H9 (cell line): Measurements from ENCODE around the gene SRGN. TPM values are rescaled to one million over a fixed set of nuclear protein-coding genes. Genes with fewer than 3 reads are reported as not detected.

Source experiments
- DNase-seq: peaks from one replicate; pipeline ENCODE4 v3.0.0-alpha.2; 2017
- H2AFZ ChIP-seq: one replicate; pipeline ENCODE4 v1.6.1; 2013; ENCODE audit warnings: mild to moderate bottlenecking, low read length, control low read depth, moderate library complexity
- H2AK5ac ChIP-seq: 2 replicates; pipeline ENCODE4 v1.6.1; 2013; ENCODE audit warnings: low read length, control low read depth, mixed read lengths; ENCODE audit not compliant: insufficient read length
- H2BK120ac ChIP-seq: one replicate; pipeline ENCODE4 v1.6.1; 2013; ENCODE audit warnings: low read depth, mild to moderate bottlenecking, low read length, control low read depth, inconsistent platforms; ENCODE audit not compliant: poor library complexity, severe bottlenecking
- H2BK12ac ChIP-seq: 2 replicates; pipeline ENCODE4 v1.6.1; 2013; ENCODE audit warnings: low read length, control low read depth, mixed read lengths, low read depth; ENCODE audit not compliant: insufficient read length
- H2BK15ac ChIP-seq: 2 replicates; pipeline ENCODE4 v1.6.1; 2013; ENCODE audit warnings: low read depth, low read length, control low read depth
- H2BK20ac ChIP-seq: one replicate; pipeline ENCODE4 v1.6.1; 2013; ENCODE audit warnings: low read depth, mild to moderate bottlenecking, low read length, control low read depth, inconsistent platforms; ENCODE audit not compliant: poor library complexity, severe bottlenecking
- H2BK5ac ChIP-seq: 2 replicates; pipeline ENCODE4 v1.6.1; 2013; ENCODE audit warnings: low read length, control low read depth, mixed read lengths; ENCODE audit not compliant: insufficient read length
- H3K14ac ChIP-seq: 2 replicates; pipeline ENCODE4 v1.6.1; 2013; ENCODE audit warnings: low read length, control low read depth; ENCODE audit not compliant: insufficient read depth
- H3K18ac ChIP-seq: 2 replicates; pipeline ENCODE4 v1.6.1; 2013; ENCODE audit warnings: low read depth, mild to moderate bottlenecking, mixed read lengths, low read length, control low read depth; ENCODE audit not compliant: insufficient read length
- H3K23ac ChIP-seq: 2 replicates; pipeline ENCODE4 v1.6.1; 2013; ENCODE audit warnings: low read length, control low read depth, mixed read lengths, low read depth; ENCODE audit not compliant: insufficient read length
- H3K23me2 ChIP-seq: 2 replicates; pipeline ENCODE4 v1.6.1; 2013; ENCODE audit warnings: low read depth, mild to moderate bottlenecking, mixed read lengths, low read length, control low read depth; ENCODE audit not compliant: insufficient read length, poor library complexity, severe bottlenecking
- H3K27ac ChIP-seq: 2 replicates; pipeline ENCODE4 v1.5.1; 2013; ENCODE audit warnings: low read length, control low read depth, mixed read lengths, low read depth; ENCODE audit not compliant: insufficient read length
- H3K27me3 ChIP-seq: 2 replicates; pipeline ENCODE4 v1.6.1; 2013; ENCODE audit warnings: low read length, control low read depth, inconsistent platforms; ENCODE audit not compliant: insufficient read depth
- H3K4ac ChIP-seq: 2 replicates; pipeline ENCODE4 v1.6.1; 2013; ENCODE audit warnings: low read depth, mild to moderate bottlenecking, control low read depth, inconsistent platforms, low read length, moderate library complexity
- H3K4me1 ChIP-seq: 2 replicates; pipeline ENCODE4 v1.6.1; 2013; ENCODE audit warnings: low read length, control low read depth, inconsistent platforms; ENCODE audit not compliant: insufficient read depth
- H3K4me2 ChIP-seq: 2 replicates; pipeline ENCODE4 v1.6.1; 2013; ENCODE audit warnings: low read length, control low read depth, mixed read lengths; ENCODE audit not compliant: insufficient read length, insufficient read depth
- H3K56ac ChIP-seq: 2 replicates; pipeline ENCODE4 v1.6.1; 2013; ENCODE audit warnings: low read depth, mild to moderate bottlenecking, mixed read lengths, low read length, control low read depth; ENCODE audit not compliant: insufficient read length
- H3K79me1 ChIP-seq: 2 replicates; pipeline ENCODE4 v1.6.1; 2013; ENCODE audit warnings: low read depth, mild to moderate bottlenecking, moderate library complexity, low read length, control low read depth, inconsistent platforms; ENCODE audit not compliant: insufficient read depth, poor library complexity, severe bottlenecking
- H3K79me2 ChIP-seq: 2 replicates; pipeline ENCODE4 v1.6.1; 2013; ENCODE audit warnings: low read length, control low read depth, inconsistent platforms; ENCODE audit not compliant: insufficient read depth
- H3K9ac ChIP-seq: 2 replicates; pipeline ENCODE4 v1.6.1; 2013; ENCODE audit warnings: low read length, control low read depth, mixed read lengths; ENCODE audit not compliant: insufficient read length; ENCODE audit errors: extremely low read depth
- H3K9me3 ChIP-seq: one replicate; pipeline ENCODE4 v1.6.1; 2013; ENCODE audit warnings: low read depth, low read length, inconsistent platforms; ENCODE audit not compliant: control insufficient read depth
- H3T11ph ChIP-seq: one replicate; pipeline ENCODE4 v1.6.1; 2013; ENCODE audit warnings: mild to moderate bottlenecking, low read length, control low read depth, inconsistent platforms
- H4K20me1 ChIP-seq: one replicate; pipeline ENCODE4 v1.6.1; 2013; ENCODE audit not compliant: control insufficient read depth, insufficient read length, insufficient read depth
- H4K5ac ChIP-seq: 2 replicates; pipeline ENCODE4 v1.6.1; 2013; ENCODE audit warnings: low read depth, mild to moderate bottlenecking, mixed read lengths, low read length, control low read depth; ENCODE audit not compliant: insufficient read length
- H4K8ac ChIP-seq: replicated peaks from 2 replicates; pipeline ENCODE4 v1.6.1; 2013; ENCODE audit warnings: low read length, control low read depth, mixed read lengths, low read depth; ENCODE audit not compliant: insufficient read length
- H4K91ac ChIP-seq: 2 replicates; pipeline ENCODE4 v1.6.1; 2013; ENCODE audit warnings: low read depth, mild to moderate bottlenecking, moderate library complexity, mixed read lengths, low read length, control low read depth; ENCODE audit not compliant: insufficient read length
- H3K27ac Mint-ChIP-seq, 3 experiments: 2 replicates in 2 of 3; 3 replicates in 1 of 3; pipeline ENCODE4 v1.8.0; 2020 to 2021; ENCODE audit warnings: mixed read lengths in 3 of 3, mild to moderate bottlenecking in 1 of 3, moderate library complexity in 1 of 3
- H3K27me3 Mint-ChIP-seq: 2 replicates; pipeline ENCODE4 v1.8.0; 2021; ENCODE audit warnings: low read depth, mild to moderate bottlenecking, moderate library complexity, mixed read lengths
- H3K36me3 Mint-ChIP-seq, 3 experiments: 2 replicates in 2 of 3; 3 replicates in 1 of 3; pipeline ENCODE4 v1.8.0; 2020 to 2021; ENCODE audit warnings: low read depth in 3 of 3, mixed read lengths in 3 of 3; ENCODE audit not compliant: insufficient read depth in 1 of 3
- H3K4me1 Mint-ChIP-seq, 2 experiments: 2 replicates each; pipeline ENCODE4 v1.8.0; 2020; ENCODE audit warnings: mixed read lengths in 2 of 2
- H3K4me3 Mint-ChIP-seq, 2 experiments: 2 replicates in 1 of 2; 3 replicates in 1 of 2; pipeline ENCODE4 v1.8.0; 2020 to 2021; ENCODE audit warnings: mild to moderate bottlenecking in 2 of 2, mixed read lengths in 2 of 2, moderate library complexity in 1 of 2
- H3K9me3 Mint-ChIP-seq, 2 experiments: 2 replicates in 1 of 2; 3 replicates in 1 of 2; pipeline ENCODE4 v1.8.0; 2020; ENCODE audit warnings: mild to moderate bottlenecking in 2 of 2, mixed read lengths in 2 of 2, moderate library complexity in 1 of 2
- WGBS: extraction: QIAGEN DNeasy Blood & Tissue Kit; methylation state at CpG from one replicate; pipeline ENCODE4 v1.1.7; 2013; ENCODE audit warnings: missing lambda C conversion rate, low lambda C conversion rate, mixed read lengths; ENCODE audit not compliant: insufficient read length; ENCODE audit errors: extremely low coverage; 5-methylcytosine and 5-hydroxymethylcytosine counted together
- total RNA-seq: library from RNA; stranded (reverse); gene quantifications from 2 replicates; pipeline ENCODE4 v1.2.1, GENCODE V29; 2021
- TF ChIP-seq, protein P1 (sequence below): fragments of 200-600 bp; sonication (generic); conservative IDR thresholded peaks from 3 replicates; pipeline ENCODE4 v1.8.0; 2021; ENCODE audit warnings: antibody characterized with exemption, mild to moderate bottlenecking

The SRGN gene
- total RNA-seq, 1 experiment from 2014 or later, result not detected

DNA sequence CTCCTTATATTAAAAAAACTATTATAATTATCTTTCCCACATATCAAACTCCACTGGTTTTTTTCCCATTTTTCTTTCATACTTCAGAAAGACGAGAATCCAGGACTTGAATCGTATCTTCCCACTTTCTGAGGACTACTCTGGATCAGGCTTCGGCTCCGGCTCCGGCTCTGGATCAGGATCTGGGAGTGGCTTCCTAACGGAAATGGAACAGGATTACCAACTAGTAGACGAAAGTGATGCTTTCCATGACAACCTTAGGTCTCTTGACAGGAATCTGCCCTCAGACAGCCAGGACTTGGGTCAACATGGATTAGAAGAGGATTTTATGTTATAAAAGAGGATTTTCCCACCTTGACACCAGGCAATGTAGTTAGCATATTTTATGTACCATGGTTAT lies 15.9 kb downstream of the SRGN start:
- Mint-ChIP-seq H3K4me1 (peaks cover 4 to 16% of the 10 kb centered on the region in 2 experiments), H3K27me3 (peaks cover 2% of the 10 kb centered on the region; the same call in 1 of the 2 replicates), H3K27ac (no peak overlapping the region), H3K4me3 (no peak overlapping the region), H3K36me3 (no peaks in the 10 kb centered on the region), H3K9me3 (no peaks in the 10 kb centered on the region)
- Histone ChIP-seq H3K23me2 (no peaks in the 10 kb centered on the region), H3K23ac (no peak overlapping the region), H3K14ac (no peak overlapping the region), H3K4me1 (peaks cover 2% of the 10 kb centered on the region; the same call in 1 of the 2 replicates), H3K9ac (no peak overlapping the region), H4K8ac (no peak overlapping the region), H4K20me1 (no peaks in the 10 kb centered on the region), H4K91ac (no peak overlapping the region), H2BK120ac (no peak overlapping the region), H2AK5ac (no peak overlapping the region), H3K56ac (no peak overlapping the region), H3T11ph (no peak overlapping the region), H3K27ac (no peak overlapping the region), H2BK5ac (no peak overlapping the region), H4K5ac (no peak overlapping the region), H3K9me3 (no peaks in the 10 kb centered on the region), H3K18ac (no peak overlapping the region), H2BK15ac (no peak overlapping the region), H3K4ac (no peak overlapping the region), H2AFZ (no peak overlapping the region), H3K79me1 (no peaks in the 10 kb centered on the region), H2BK12ac (no peak overlapping the region), H3K79me2 (no peaks in the 10 kb centered on the region), H3K4me2 (no peak overlapping the region), H3K27me3 (no peaks in the 10 kb centered on the region), H2BK20ac (no peak overlapping the region)
- WGBS, result no CpG with 5 or more reads among the region's 7 CpGs
- TF ChIP-seq, protein P1, sequence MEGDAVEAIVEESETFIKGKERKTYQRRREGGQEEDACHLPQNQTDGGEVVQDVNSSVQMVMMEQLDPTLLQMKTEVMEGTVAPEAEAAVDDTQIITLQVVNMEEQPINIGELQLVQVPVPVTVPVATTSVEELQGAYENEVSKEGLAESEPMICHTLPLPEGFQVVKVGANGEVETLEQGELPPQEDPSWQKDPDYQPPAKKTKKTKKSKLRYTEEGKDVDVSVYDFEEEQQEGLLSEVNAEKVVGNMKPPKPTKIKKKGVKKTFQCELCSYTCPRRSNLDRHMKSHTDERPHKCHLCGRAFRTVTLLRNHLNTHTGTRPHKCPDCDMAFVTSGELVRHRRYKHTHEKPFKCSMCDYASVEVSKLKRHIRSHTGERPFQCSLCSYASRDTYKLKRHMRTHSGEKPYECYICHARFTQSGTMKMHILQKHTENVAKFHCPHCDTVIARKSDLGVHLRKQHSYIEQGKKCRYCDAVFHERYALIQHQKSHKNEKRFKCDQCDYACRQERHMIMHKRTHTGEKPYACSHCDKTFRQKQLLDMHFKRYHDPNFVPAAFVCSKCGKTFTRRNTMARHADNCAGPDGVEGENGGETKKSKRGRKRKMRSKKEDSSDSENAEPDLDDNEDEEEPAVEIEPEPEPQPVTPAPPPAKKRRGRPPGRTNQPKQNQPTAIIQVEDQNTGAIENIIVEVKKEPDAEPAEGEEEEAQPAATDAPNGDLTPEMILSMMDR, result no peak
- no peak for DNase-seq
